OCI-LY7 (cell line): Measurements from ENCODE around the gene LMAN2L. TPM values are rescaled to one million over a fixed set of nuclear protein-coding genes. Genes with fewer than 3 reads are reported as not detected.

Source experiments
- BruUV-seq: library from RNA; stranded (reverse); fragments of 400-500 nt; replicated peaks from 2 replicates; lab custom pipeline; 2021; lab: Mats Ljungman, UMichigan
- CTCF ChIA-PET: fragments of 300-600 bp; sonication (Branson Sonifier 250); formaldehyde crosslinking; loops from one replicate; lab custom pipeline; 2022; ENCODE audit warnings: antibody characterized with exemption; ENCODE audit not compliant: unreplicated experiment; lab: Charles Lee
- POLR2A ChIA-PET: fragments of 300-600 bp; sonication (Branson Sonifier 250); formaldehyde crosslinking; loops from one replicate; lab custom pipeline; 2022; ENCODE audit warnings: antibody characterized with exemption; lab: Charles Lee
- DNase-seq: peaks from one replicate; pipeline ENCODE4 v3.0.0-alpha.2; 2015; ENCODE audit warnings: low spot score
- H2AFZ ChIP-seq: fragments of 200-600 bp; sonication (generic), shearing (Covaris generic); 2 replicates; pipeline ENCODE4 v1.6.1; 2014; ENCODE audit warnings: mild to moderate bottlenecking, antibody characterized with exemption, low read length, moderate library complexity
- H3K27ac ChIP-seq: fragments of 200-600 bp; sonication (generic); 2 replicates; pipeline ENCODE4 v1.5.1; 2014; ENCODE audit warnings: mixed run types, low read depth, mild to moderate bottlenecking, moderate library complexity, low read length, inconsistent platforms; ENCODE audit not compliant: poor library complexity, severe bottlenecking
- H3K36me3 ChIP-seq: fragments of 200-600 bp; sonication (generic); 2 replicates; pipeline ENCODE4 v1.6.1; 2014; ENCODE audit warnings: mild to moderate bottlenecking, antibody characterized with exemption, low read length, moderate library complexity, mixed read lengths; ENCODE audit not compliant: insufficient read depth
- H3K4me1 ChIP-seq: fragments of 200-600 bp; sonication (generic); 2 replicates; pipeline ENCODE4 v1.5.1; 2014; ENCODE audit warnings: mild to moderate bottlenecking, low read length; ENCODE audit not compliant: insufficient read depth, poor library complexity, severe bottlenecking
- H3K4me2 ChIP-seq: fragments of 200-600 bp; sonication (generic); 2 replicates; pipeline ENCODE4 v1.6.1; 2014; ENCODE audit warnings: mild to moderate bottlenecking, low read length
- H3K4me3 ChIP-seq: fragments of 200-600 bp; sonication (generic); 2 replicates; pipeline ENCODE4 v1.5.1; 2014; ENCODE audit warnings: mild to moderate bottlenecking, low read depth, low read length; ENCODE audit not compliant: poor library complexity, severe bottlenecking
- H3K79me2 ChIP-seq: fragments of 200-600 bp; sonication (generic); 2 replicates; pipeline ENCODE4 v1.6.1; 2016; ENCODE audit warnings: low read depth, mild to moderate bottlenecking, low read length, moderate library complexity, mixed read lengths; ENCODE audit not compliant: insufficient read depth
- H3K9me2 ChIP-seq: fragments of 200-600 bp; sonication (generic); 2 replicates; pipeline ENCODE4 v1.6.1; 2016; ENCODE audit warnings: mild to moderate bottlenecking, low read length, mixed read lengths; ENCODE audit not compliant: insufficient read depth
- H3K9me3 ChIP-seq: fragments of 200-600 bp; sonication (generic); 2 replicates; pipeline ENCODE4 v1.6.1; 2014; ENCODE audit warnings: mild to moderate bottlenecking, mixed run types, low read length, mixed read lengths
- H4K20me1 ChIP-seq: fragments of 200-600 bp; sonication (generic); 2 replicates; pipeline ENCODE4 v1.6.1; 2014; ENCODE audit warnings: mild to moderate bottlenecking, antibody characterized with exemption, low read length, moderate library complexity, mixed read lengths; ENCODE audit not compliant: insufficient read depth
- EZH2phosphoT487 ChIP-seq: fragments of 200-600 bp; sonication (generic); IDR thresholded peaks from 2 replicates; pipeline ENCODE4 v1.6.1; 2018; ENCODE audit warnings: low read depth, borderline replicate concordance, mild to moderate bottlenecking, mixed run types, antibody characterized with exemption, low read length, moderate library complexity, mixed read lengths
- intact Hi-C: fragments of 100-400 bp; cut with micrococcal nuclease; formaldehyde crosslinking; loops from one replicate; pipeline ENCODE4 v1.10.0; 2022; ENCODE audit not compliant: unreplicated experiment
- total RNA-seq, 2 experiments: library from RNA; depleted of rRNA in 1 of 2; stranded (reverse); fragments of >200 nt in 1 of 2; shearing (Covaris generic) in 1 of 2; gene quantifications; 2 replicates each; pipeline ENCODE4 v1.2.3, GENCODE V29; 2014 to 2022
- TF ChIP-seq, protein P1 (sequence below): fragments of 200-600 bp; sonication (generic); conservative IDR thresholded peaks from 2 replicates; pipeline ENCODE4 v1.5.1; 2014; ENCODE audit warnings: mild to moderate bottlenecking, antibody characterized with exemption, low read length, moderate library complexity, mixed read lengths

Gene LMAN2L
- total RNA-seq, 2 experiments from 2014 or later = 11.3 to 12.9 TPM

DNA sequence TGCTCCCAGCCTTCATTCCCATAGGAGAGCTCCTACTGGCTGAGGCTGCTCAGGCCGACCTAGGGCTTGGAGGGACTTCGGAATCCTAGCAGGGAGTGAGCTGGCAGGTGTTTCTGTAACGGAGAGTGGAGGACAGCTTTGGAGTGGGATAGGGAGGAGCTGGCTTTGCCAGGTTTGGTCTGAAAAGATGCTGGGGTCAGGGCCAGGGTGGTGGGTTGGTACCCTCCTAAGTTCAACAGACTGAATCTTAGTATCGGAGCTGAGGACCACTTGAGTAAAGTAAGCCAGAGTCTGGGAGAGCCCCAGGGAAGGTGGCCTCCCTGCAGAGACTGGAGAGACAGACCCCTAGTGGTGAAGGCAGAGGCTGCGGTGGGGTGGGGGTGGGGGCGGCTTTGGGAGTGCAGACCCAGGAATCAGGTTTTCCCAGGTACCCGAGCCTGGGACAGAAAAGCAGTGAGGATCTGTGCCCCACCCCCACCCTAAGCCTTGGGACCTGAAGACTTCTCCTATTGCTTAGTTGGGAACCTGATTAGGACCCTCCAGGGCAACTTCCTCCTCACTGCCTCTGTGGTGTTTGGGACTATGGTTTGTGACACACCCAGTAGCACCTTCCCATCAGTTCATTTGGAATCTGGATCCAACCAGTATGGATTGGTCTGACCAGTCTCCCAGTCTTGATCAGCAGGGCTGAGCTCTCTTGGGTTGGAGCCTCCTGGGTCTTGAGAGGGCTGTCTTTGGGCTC lies 23.8 kb upstream of the LMAN2L start:
- CTCF ChIA-PET = interaction anchor here (0.7 to 3.4 kb wide), 4 partner anchors 11 to 89 kb away, joined by 3 to 20 read pairs (median 4); no protein-coding TSS in a partner anchor

DNA sequence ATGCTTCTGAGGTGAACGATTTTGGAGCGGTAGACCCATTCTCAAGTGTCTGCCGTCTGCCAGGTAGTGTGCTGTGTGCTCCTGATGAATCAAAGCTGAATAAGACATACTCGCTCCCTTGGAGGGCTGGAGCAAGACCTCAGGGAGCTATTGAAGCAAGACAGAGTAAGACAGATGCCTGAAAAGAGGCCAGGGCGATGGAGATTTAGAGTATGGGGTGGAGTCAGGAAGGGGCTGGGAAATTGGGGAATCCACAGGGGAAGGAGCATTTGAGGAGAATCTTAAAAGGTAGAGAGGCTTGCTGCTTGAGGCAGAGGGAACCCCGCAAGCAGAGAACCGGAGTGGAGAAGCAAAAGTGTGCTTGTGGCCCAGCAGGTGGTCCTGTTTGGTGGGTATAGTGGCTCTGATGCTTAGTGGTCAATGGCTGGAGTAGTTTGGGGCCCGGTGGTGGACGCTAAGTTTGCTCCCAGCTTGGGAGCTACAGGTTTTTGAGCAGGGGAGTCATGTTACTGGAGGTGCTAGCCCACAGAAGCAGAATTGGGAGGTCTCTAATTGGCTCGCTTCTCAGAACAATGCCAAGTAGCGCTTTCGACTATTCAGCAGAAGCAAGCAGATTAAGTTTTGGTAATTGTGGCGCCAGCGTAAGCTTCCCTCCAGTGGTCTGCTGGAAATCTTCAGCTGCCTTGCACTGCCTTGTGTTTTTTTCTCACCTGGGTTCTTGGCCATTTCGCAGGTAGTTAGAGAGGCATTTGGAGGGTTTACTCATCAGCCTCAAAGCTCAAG lies 22.9 kb upstream of the LMAN2L start:
- ChIA-PET CTCF (interaction anchor here (1.1 to 3.4 kb wide), 3 partner anchors 12 to 94 kb away, joined by 3 to 20 read pairs (median 3); no protein-coding TSS in a partner anchor), POLR2A (interaction anchor here (0.5 to 6.5 kb wide), 7 partner anchors 12 to 1046 kb away, joined by 3 to 44 read pairs (median 5); partner anchors contain the start of genes ANKRD39 and LMAN2L)
- no peaks in the 10 kb centered on the region for H3K9me3 ChIP-seq
- H3K4me1 ChIP-seq = peaks cover 61% of the 10 kb centered on the region
- no peak for TF ChIP-seq EZH2phosphoT487
- TF ChIP-seq, protein P1, sequence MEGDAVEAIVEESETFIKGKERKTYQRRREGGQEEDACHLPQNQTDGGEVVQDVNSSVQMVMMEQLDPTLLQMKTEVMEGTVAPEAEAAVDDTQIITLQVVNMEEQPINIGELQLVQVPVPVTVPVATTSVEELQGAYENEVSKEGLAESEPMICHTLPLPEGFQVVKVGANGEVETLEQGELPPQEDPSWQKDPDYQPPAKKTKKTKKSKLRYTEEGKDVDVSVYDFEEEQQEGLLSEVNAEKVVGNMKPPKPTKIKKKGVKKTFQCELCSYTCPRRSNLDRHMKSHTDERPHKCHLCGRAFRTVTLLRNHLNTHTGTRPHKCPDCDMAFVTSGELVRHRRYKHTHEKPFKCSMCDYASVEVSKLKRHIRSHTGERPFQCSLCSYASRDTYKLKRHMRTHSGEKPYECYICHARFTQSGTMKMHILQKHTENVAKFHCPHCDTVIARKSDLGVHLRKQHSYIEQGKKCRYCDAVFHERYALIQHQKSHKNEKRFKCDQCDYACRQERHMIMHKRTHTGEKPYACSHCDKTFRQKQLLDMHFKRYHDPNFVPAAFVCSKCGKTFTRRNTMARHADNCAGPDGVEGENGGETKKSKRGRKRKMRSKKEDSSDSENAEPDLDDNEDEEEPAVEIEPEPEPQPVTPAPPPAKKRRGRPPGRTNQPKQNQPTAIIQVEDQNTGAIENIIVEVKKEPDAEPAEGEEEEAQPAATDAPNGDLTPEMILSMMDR = no peak
- H2AFZ ChIP-seq = peak overlapping the region; percentile 1; the same call in 1 of the 2 replicates
- H3K79me2 ChIP-seq = peaks cover 26% of the 10 kb centered on the region; the same call in 1 of the 2 replicates
- H3K4me3 ChIP-seq = peak overlapping the region; percentile 69
- peak overlapping the region; percentile 20 for H3K27ac ChIP-seq
- H3K4me2 ChIP-seq = peak overlapping the region; percentile 87
- BruUV-seq = no TSS peak
- H3K36me3 ChIP-seq = no peaks in the 10 kb centered on the region
- H4K20me1 ChIP-seq = peaks cover 6% of the 10 kb centered on the region; the same call in 1 of the 2 replicates
- no peaks in the 10 kb centered on the region for H3K9me2 ChIP-seq
- intact Hi-C loops = loop anchor here (1.0 to 5.0 kb wide), 4 partner anchors 39 to 125 kb away; partner anchors contain the start of genes ANKRD39, CNNM3 and KANSL3
- peak; percentile 50 for DNase-seq

More for the DNA sequence above, 23.8 kb upstream of the LMAN2L start:
- H3K27ac ChIP-seq = peak overlapping the region; percentile 43
- BruUV-seq = no TSS peak
- H3K4me3 ChIP-seq = peak overlapping the region; percentile 69
- peak overlapping the region; percentile 87 for H3K4me2 ChIP-seq
- H4K20me1 ChIP-seq = peaks cover 6% of the 10 kb centered on the region; the same call in 1 of the 2 replicates
- TF ChIP-seq, protein P1 = peak; percentile 88
- TF ChIP-seq EZH2phosphoT487 = no peak
- no peaks in the 10 kb centered on the region for H3K36me3 ChIP-seq
- H3K9me3 ChIP-seq = no peaks in the 10 kb centered on the region
- H3K9me2 ChIP-seq = no peaks in the 10 kb centered on the region
- POLR2A ChIA-PET = interaction anchor here (0.5 to 6.5 kb wide), 6 partner anchors 11 to 1047 kb away, joined by 3 to 44 read pairs (median 4); partner anchors contain the start of gene LMAN2L
- H3K4me1 ChIP-seq = peaks cover 70% of the 10 kb centered on the region
- peak overlapping the region; percentile 6; the same call in 1 of the 2 replicates for H2AFZ ChIP-seq
- peaks cover 26% of the 10 kb centered on the region; the same call in 1 of the 2 replicates for H3K79me2 ChIP-seq
- DNase-seq = peak; percentile 55
- intact Hi-C loops = loop anchor here (1.0 to 5.0 kb wide), 4 partner anchors 38 to 126 kb away; partner anchors contain the start of genes ANKRD39, CNNM3 and KANSL3
